Tibial nerve (tissue), 4 donors: Measurements from ENCODE around the gene PLXDC2. TPM values are rescaled to one million over a fixed set of nuclear protein-coding genes. Genes with fewer than 3 reads are reported as not detected.

Source experiments
- DNase-seq, 2 donors: peaks; one replicate each; pipeline ENCODE4 v3.0.0-alpha.2; 2019; ENCODE audit warnings: low spot score in 2 of 2
- H3K27ac ChIP-seq, 4 donors: fragments of 200-600 bp; sonication (generic) in 3 of 4; one replicate each; pipeline ENCODE4 v1.5.1; 2017 to 2019; ENCODE audit warnings: mild to moderate bottlenecking in 1 of 4
- H3K27me3 ChIP-seq, 2 donors: fragments of 200-600 bp; sonication (generic) in 1 of 2; one replicate each; pipeline versions ENCODE4 v1.5.1 to v1.6.0; 2017 to 2019
- H3K36me3 ChIP-seq, 3 donors: fragments of 200-600 bp; sonication (generic); one replicate each; pipeline ENCODE4 v1.5.1; 2018 to 2019
- H3K4me1 ChIP-seq, 4 donors: fragments of 200-600 bp; sonication (generic) in 3 of 4; one replicate each; pipeline ENCODE4 v1.5.1; 2017 to 2019
- H3K4me3 ChIP-seq, 4 donors: fragments of 200-600 bp; sonication (generic) in 3 of 4; one replicate each; pipeline ENCODE4 v1.5.1; 2017 to 2019; ENCODE audit warnings: mild to moderate bottlenecking in 1 of 4, moderate library complexity in 1 of 4
- H3K9me3 ChIP-seq, 4 donors: fragments of 200-600 bp; sonication (generic) in 3 of 4; one replicate each; pipeline ENCODE4 v1.5.1; 2017 to 2019
- EP300 ChIP-seq, 2 donors: sonication (generic); formaldehyde crosslinking; IDR thresholded peaks; one replicate each; pipeline ENCODE4 v1.6.1; 2017; ENCODE audit warnings: antibody characterized with exemption in 2 of 2, mild to moderate bottlenecking in 1 of 2
- POLR2A ChIP-seq, 2 donors: fragments of 450-650 bp; IDR thresholded peaks; one replicate each; pipeline ENCODE4 v1.6.1; 2017; ENCODE audit warnings: antibody characterized with exemption in 2 of 2, mild to moderate bottlenecking in 2 of 2, moderate library complexity in 2 of 2
- WGBS, 2 donors: methylation state at CpG; one replicate each; pipeline ENCODE4 v1.1.5; 2018; 5-methylcytosine and 5-hydroxymethylcytosine counted together
- total RNA-seq, 4 donors: library from RNA; depleted of rRNA; stranded (reverse); fragments of >200 nt; gene quantifications; one replicate each; pipeline ENCODE4 v1.1.0, GENCODE V29; 2016
- TF ChIP-seq, protein P1 (sequence below), 5 experiments: fragments of 200-600 bp in 3 of 5; fragments of 450-650 bp in 2 of 5; sonication (generic) in 3 of 5; IDR thresholded peaks; one replicate each; pipeline ENCODE4 v1.5.1; 2016 to 2019; ENCODE audit warnings: antibody characterized with exemption in 5 of 5, mild to moderate bottlenecking in 3 of 5, moderate library complexity in 2 of 5

The PLXDC2 gene
- total RNA-seq, 4 donors from 2014 or later, result 55.2 to 79.2 (median 74.5) TPM

DNA sequence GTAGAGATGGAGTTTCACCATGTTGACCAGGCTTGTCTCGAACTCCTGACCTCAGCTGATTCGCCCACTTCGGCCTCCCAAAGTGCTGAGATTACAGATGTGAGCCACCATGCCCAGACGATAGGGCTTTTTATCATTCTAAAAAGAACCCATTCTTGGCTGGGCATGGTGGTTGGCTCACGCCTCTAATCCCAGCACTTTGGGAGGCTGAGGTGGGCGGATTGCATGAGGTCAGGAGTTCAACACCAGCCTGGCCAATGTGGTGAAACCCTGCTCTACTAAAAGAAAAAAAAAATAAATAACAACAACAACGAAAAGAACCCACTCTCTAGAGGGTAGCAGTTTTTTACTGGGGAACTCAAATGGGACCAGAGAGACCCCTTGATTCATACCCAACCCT is 112.7 kb downstream of the PLXDC2 start:
- H3K36me3 ChIP-seq, result no peaks in the 10 kb centered on the region
- no peaks in the 10 kb centered on the region for H3K27me3 ChIP-seq
- WGBS, 2 donors, result 69 to 79% methylated on average over 7 of the region's 7 CpGs
- DNase-seq, result no peak
- H3K9me3 ChIP-seq, result no peaks in the 10 kb centered on the region
- TF ChIP-seq EP300 (IDR thresholded peaks at IDR 0.05) (no peak), POLR2A (IDR thresholded peaks at IDR 0.05) (no peak)
- TF ChIP-seq, protein P1, sequence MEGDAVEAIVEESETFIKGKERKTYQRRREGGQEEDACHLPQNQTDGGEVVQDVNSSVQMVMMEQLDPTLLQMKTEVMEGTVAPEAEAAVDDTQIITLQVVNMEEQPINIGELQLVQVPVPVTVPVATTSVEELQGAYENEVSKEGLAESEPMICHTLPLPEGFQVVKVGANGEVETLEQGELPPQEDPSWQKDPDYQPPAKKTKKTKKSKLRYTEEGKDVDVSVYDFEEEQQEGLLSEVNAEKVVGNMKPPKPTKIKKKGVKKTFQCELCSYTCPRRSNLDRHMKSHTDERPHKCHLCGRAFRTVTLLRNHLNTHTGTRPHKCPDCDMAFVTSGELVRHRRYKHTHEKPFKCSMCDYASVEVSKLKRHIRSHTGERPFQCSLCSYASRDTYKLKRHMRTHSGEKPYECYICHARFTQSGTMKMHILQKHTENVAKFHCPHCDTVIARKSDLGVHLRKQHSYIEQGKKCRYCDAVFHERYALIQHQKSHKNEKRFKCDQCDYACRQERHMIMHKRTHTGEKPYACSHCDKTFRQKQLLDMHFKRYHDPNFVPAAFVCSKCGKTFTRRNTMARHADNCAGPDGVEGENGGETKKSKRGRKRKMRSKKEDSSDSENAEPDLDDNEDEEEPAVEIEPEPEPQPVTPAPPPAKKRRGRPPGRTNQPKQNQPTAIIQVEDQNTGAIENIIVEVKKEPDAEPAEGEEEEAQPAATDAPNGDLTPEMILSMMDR (IDR thresholded peaks at IDR 0.05), result no peak
- H3K27ac ChIP-seq, result peak overlapping the region in 2 of 4 donors; percentile 16 to 65
- H3K4me1 ChIP-seq, result peaks cover 0 to 38% (median 6%) of the 10 kb centered on the region in 4 donors
- no peak overlapping the region for H3K4me3 ChIP-seq

DNA sequence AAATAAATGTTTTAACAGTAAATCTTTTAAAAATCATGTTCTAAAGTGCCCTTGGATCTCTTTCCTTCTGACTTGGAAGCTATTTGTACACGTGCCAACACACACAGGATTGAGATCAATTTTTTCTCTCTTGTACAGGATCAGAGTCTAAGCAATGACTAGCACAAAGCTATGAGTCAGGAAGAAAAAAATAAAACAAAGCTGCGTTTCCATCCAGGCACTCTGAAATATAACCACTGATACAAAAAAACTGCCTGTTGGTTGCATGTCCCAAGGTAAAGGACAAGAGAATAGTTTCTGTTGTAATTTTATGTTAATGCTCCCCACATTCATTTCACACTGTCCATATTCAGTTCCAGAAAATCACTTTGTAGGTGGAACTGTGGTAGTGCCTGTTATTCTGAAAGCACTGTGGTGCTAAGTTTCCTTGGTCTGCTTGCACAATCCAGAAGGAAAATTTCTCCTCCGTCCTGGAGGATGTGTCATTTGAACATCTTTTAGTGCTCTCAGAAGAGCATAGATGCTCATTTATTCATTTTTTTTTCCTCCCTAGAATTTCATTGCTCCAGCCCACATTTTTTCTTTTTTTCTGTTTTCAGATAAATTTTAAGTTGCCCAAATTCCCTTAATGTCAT is 113.4 kb downstream of the PLXDC2 start:
- Histone ChIP-seq H3K9me3 (no peaks in the 10 kb centered on the region), H3K27me3 (no peaks in the 10 kb centered on the region), H3K4me1 (peaks cover 0 to 38% (median 6%) of the 10 kb centered on the region in 4 donors), H3K4me3 (no peak overlapping the region), H3K27ac (peak overlapping the region in 2 of 4 donors; percentile 16 to 65), H3K36me3 (no peaks in the 10 kb centered on the region)
- DNase-seq, result no peak
- no peak for TF ChIP-seq POLR2A (IDR thresholded peaks at IDR 0.05)
- TF ChIP-seq, protein P1 (IDR thresholded peaks at IDR 0.05), result no peak
- TF ChIP-seq EP300 (IDR thresholded peaks at IDR 0.05), result peak in 1 of 2 donors; percentile 53
- 22 to 30% methylated on average over 3 of the region's 3 CpGs for WGBS, 2 donors

GRCh38 chr10:19930936-19931893 is 115.0 kb downstream of the PLXDC2 start:
- no peaks in the 10 kb centered on the region for H3K36me3 ChIP-seq
- DNase-seq, result no peak
- H3K4me1 ChIP-seq, result peaks cover 0 to 36% (median 6%) of the 10 kb centered on the region in 4 donors
- H3K27ac ChIP-seq, result peak overlapping the region in 2 of 4 donors; percentile 30 to 65
- no peak for TF ChIP-seq POLR2A (IDR thresholded peaks at IDR 0.05)
- TF ChIP-seq, protein P1 (IDR thresholded peaks at IDR 0.05), result no peak
- no peak for TF ChIP-seq EP300 (IDR thresholded peaks at IDR 0.05)
- H3K4me3 ChIP-seq, result no peak overlapping the region
- no peaks in the 10 kb centered on the region for H3K27me3 ChIP-seq
- WGBS, 2 donors, result 54 to 56% methylated on average over 12 of the region's 12 CpGs
- H3K9me3 ChIP-seq, result no peaks in the 10 kb centered on the region

DNA sequence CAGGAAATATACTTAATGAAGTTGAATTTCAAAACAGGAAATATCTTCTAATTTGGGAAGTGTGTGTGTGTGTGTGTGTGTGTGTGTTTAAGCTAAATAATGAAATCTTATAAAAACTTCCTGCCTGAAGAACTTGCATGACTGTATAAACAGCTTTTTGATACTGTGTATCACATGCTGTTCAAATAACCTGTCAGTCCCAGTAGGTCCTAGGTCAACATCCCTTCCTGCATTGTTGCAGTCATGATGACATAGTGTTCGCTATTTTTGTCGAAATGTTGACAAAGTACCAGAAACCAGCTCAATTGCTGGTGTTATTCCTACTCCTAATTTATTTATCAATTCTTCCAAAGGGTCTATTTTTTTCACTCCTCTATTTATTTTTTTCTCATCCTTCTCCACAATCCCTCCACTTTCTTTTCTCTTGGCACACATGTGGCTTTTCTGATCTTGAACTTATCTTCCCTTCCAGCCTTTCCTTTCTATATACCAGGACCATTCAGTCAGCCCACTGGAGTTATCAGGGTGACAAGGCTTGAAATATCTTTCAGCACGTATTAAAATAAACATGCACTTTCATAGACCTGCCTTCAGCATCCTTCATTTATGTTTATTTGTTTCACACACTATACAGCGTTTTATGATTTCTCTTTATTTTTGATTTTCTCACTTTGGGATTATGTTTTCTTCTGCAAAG is 115.8 kb downstream of the PLXDC2 start:
- peak overlapping the region in 1 of 4 donors; percentile 2 for H3K27ac ChIP-seq
- H3K9me3 ChIP-seq, result no peaks in the 10 kb centered on the region
- H3K27me3 ChIP-seq, result no peaks in the 10 kb centered on the region
- TF ChIP-seq POLR2A (IDR thresholded peaks at IDR 0.05) (no peak), EP300 (IDR thresholded peaks at IDR 0.05) (peak in 1 of 2 donors; percentile 15)
- WGBS, 2 donors, result 60 to 62% methylated on average over 4 of the region's 4 CpGs
- H3K36me3 ChIP-seq, result no peaks in the 10 kb centered on the region
- peaks cover 0 to 34% (median 6%) of the 10 kb centered on the region in 4 donors for H3K4me1 ChIP-seq
- DNase-seq, result no peak
- H3K4me3 ChIP-seq, result no peak overlapping the region

- no peak overlapping the region for H3K4me3 ChIP-seq
Observed at GRCh38 chr10:19932806-19933371, 116.7 kb downstream of the PLXDC2 start.

More at GRCh38 chr10:19932806-19933371, 116.7 kb downstream of the PLXDC2 start:
- no peak for DNase-seq
- H3K27me3 ChIP-seq, result no peaks in the 10 kb centered on the region
- no peak overlapping the region for H3K27ac ChIP-seq
- TF ChIP-seq POLR2A (IDR thresholded peaks at IDR 0.05), result no peak
- no peak for TF ChIP-seq EP300 (IDR thresholded peaks at IDR 0.05)
- H3K9me3 ChIP-seq, result no peaks in the 10 kb centered on the region
- H3K4me1 ChIP-seq, result peaks cover 0 to 34% (median 6%) of the 10 kb centered on the region in 4 donors
- 89 to 90% methylated on average over 5 of the region's 5 CpGs for WGBS, 2 donors
- H3K36me3 ChIP-seq, result no peaks in the 10 kb centered on the region
